ENCODE data around the gene ADCY4. TPM values are rescaled to one million over a fixed set of nuclear protein-coding genes. Genes with fewer than 3 reads are reported as not detected.

Gene ADCY4
- total RNA-seq, 4 donors from 2014 or later = 3.1 to 23.1 (median 11.7) TPM

GRCh38 chr14:24300326-24300980 lies 34.4 kb downstream of the ADCY4 start:
- no peaks in the 10 kb centered on the region for H3K27me3 ChIP-seq
- H3K4me1 ChIP-seq = peaks cover 20 to 59% (median 25%) of the 10 kb centered on the region in 3 donors
- WGBS, 2 donors = 21 to 30% methylated on average over 11 to 14 of the region's 16 CpGs
- no peak for TF ChIP-seq POLR2A (IDR thresholded peaks at IDR 0.05)
- TF ChIP-seq, protein P1, sequence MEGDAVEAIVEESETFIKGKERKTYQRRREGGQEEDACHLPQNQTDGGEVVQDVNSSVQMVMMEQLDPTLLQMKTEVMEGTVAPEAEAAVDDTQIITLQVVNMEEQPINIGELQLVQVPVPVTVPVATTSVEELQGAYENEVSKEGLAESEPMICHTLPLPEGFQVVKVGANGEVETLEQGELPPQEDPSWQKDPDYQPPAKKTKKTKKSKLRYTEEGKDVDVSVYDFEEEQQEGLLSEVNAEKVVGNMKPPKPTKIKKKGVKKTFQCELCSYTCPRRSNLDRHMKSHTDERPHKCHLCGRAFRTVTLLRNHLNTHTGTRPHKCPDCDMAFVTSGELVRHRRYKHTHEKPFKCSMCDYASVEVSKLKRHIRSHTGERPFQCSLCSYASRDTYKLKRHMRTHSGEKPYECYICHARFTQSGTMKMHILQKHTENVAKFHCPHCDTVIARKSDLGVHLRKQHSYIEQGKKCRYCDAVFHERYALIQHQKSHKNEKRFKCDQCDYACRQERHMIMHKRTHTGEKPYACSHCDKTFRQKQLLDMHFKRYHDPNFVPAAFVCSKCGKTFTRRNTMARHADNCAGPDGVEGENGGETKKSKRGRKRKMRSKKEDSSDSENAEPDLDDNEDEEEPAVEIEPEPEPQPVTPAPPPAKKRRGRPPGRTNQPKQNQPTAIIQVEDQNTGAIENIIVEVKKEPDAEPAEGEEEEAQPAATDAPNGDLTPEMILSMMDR (IDR thresholded peaks at IDR 0.05) = no peak
- H3K36me3 ChIP-seq = peaks cover 16 to 64% (median 33%) of the 10 kb centered on the region in 3 donors
- H3K4me3 ChIP-seq = peak overlapping the region; percentile 60 to 92 (median 87)
- H3K27ac ChIP-seq = peak overlapping the region; percentile 94 to 97 (median 96)
- intact Hi-C loops (cut with DNase I) = no loop called here
- DNase-seq = no peak
- H3K9me3 ChIP-seq = no peaks in the 10 kb centered on the region

- H3K27me3 ChIP-seq = no peaks in the 10 kb centered on the region
- H3K9me3 ChIP-seq = no peaks in the 10 kb centered on the region
- 0% methylated on average over 7 to 10 of the region's 75 CpGs for WGBS, 2 donors
- intact Hi-C loops (cut with DNase I) = loop anchor here (2.0 kb wide), 1 partner anchor 57 kb away; the partner anchor contains the start of gene TINF2
- peaks cover 20 to 59% (median 25%) of the 10 kb centered on the region in 3 donors for H3K4me1 ChIP-seq
- peak; percentile 71 for DNase-seq
- peaks cover 16 to 64% (median 24%) of the 10 kb centered on the region in 3 donors for H3K36me3 ChIP-seq
- peak within 1 kb of the TSS; percentile 94 to 97 (median 96) for H3K27ac ChIP-seq
- TF ChIP-seq POLR2A (IDR thresholded peaks at IDR 0.05) = peak in 3 of 4 donors; percentile 73 to 78 (median 78)
- TF ChIP-seq, protein P1 (IDR thresholded peaks at IDR 0.05) = peak in 2 of 6 experiments; percentile 18 to 30
- peak within 1 kb of the TSS; percentile 60 to 92 (median 87) for H3K4me3 ChIP-seq
Measured at GRCh38 chr14:24299255-24300191, 35.3 kb downstream of the ADCY4 start, which contains the start of the genes DHRS1 and NOP9. TSS of gene DHRS1 (minus strand) at chr14:24299780. CDS start at chr14:24299106, 674 bp downstream. TSS of gene NOP9 (plus strand) at chr14:24299850. CDS start at chr14:24299955, 105 bp downstream.

DNA sequence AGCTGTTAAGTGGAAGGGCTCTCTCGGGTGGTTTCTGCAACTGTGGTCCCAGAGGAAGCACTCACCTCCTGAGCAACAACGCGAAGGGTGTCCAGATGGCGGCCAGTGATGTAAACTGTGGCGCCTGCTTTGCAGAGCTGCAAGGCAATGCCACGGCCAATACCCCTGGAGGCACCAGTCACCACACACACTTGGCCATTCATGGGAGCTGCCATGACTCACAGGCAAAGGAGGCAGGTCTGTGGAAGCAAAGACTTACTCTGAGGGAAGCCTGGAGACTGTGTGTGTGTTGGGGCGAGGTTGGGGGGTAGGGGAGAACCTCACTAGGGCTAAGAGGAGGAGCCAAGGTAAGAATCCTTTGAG lies 36.0 kb downstream of the ADCY4 start:
- intact Hi-C loops (cut with DNase I) = loop anchor here (2.0 kb wide), 1 partner anchor 56 kb away; the partner anchor contains the start of gene TINF2
- peak overlapping the region; percentile 94 to 97 (median 96) for H3K27ac ChIP-seq
- no peak for TF ChIP-seq POLR2A (IDR thresholded peaks at IDR 0.05)
- TF ChIP-seq, protein P1 (IDR thresholded peaks at IDR 0.05) = no peak
- WGBS, 2 donors = 38 to 39% methylated on average over 2 to 6 of the region's 7 CpGs
- peaks cover 20 to 59% (median 25%) of the 10 kb centered on the region in 3 donors for H3K4me1 ChIP-seq
- DNase-seq = no peak
- peak overlapping the region; percentile 60 to 92 (median 87) for H3K4me3 ChIP-seq
- H3K27me3 ChIP-seq = no peaks in the 10 kb centered on the region
- H3K9me3 ChIP-seq = no peaks in the 10 kb centered on the region
- H3K36me3 ChIP-seq = peaks cover 16 to 64% (median 18%) of the 10 kb centered on the region in 3 donors

DNA sequence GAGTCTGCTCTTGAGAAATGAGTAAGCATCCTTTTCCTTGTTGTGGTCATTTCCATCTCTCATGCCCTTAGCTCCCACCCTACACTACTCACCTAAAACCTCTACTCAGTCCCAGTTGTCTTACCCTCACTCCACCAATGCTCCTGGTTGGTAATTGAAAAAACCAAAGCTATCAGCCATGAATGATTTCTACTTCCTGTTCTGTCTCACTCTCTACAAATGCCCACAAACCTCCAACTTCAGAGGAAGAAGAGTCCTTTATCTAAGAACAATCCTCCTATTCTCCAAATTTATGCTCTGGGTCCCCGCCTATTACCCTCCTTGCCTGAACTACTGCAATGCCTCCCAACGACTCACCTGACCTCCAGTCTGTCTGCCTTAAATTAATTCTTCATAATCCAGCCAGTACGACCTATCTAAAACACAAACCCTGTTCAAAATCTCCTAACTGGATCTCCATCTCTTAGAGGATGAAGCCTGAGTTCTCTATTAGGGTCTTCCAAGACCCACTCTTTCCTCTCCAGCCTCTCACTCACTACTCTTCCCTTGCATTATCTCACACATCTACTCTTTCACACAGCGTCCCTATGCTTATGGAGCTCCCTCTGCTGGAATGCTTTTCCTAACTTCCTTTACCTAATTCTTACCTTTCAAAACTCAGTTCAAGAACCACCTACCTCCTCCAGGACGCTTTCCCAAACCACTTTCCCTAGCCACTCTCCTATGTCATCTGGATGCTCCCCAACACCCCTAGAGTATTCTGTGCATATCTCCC lies 37.5 kb downstream of the ADCY4 start:
- intact Hi-C loops (cut with DNase I) = no loop called here
- 25 to 29% methylated on average over 5 of the region's 5 CpGs for WGBS, 2 donors
- H3K9me3 ChIP-seq = no peaks in the 10 kb centered on the region

More for the DNA sequence above, 37.5 kb downstream of the ADCY4 start:
- DNase-seq = no peak
- Histone ChIP-seq H3K4me3 (peak overlapping the region in 2 of 4 donors; percentile 2 to 12), H3K4me1 (peaks cover 20 to 59% (median 25%) of the 10 kb centered on the region in 3 donors), H3K27ac (peak overlapping the region; percentile 55 to 97 (median 78)), H3K36me3 (peaks cover 10 to 64% (median 10%) of the 10 kb centered on the region in 3 donors), H3K27me3 (no peaks in the 10 kb centered on the region)
- TF ChIP-seq, protein P1 (IDR thresholded peaks at IDR 0.05) = peak in 5 of 6 experiments; percentile 25 to 70 (median 43)
- no peak for TF ChIP-seq POLR2A (IDR thresholded peaks at IDR 0.05)

All from esophagus squamous epithelium (tissue), 5 donors.